GM15510 (cell line): ENCODE results near the gene URI1.

Source experiments
- POLR2A ChIP-seq: IDR thresholded peaks from 3 replicates; pipeline ENCODE4 v1.6.1; 2011; ENCODE audit warnings: borderline replicate concordance; ENCODE audit not compliant: insufficient read length; ENCODE audit errors: extremely low read depth

Gene URI1

DNA sequence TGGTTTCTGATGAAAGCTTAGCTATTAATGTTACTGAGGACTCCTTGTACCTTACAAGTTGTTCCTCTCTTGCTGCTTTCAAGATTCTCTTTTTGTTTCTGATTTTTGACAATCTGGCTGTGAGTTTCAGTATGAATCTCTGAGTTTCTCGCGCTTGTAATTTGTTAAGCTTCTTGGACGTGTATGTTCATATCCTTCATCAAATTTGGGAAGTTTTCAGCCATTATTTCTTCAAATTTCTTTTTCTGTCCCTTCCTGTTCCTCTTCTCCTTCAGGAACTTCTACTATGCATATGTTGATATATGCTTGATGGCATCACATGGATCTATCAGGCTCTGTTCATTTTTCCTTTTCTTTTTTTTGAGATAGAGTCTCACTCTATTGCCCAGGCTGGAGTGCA lies 5.6 kb upstream of the URI1 start:
- TF ChIP-seq POLR2A, result no peak

DNA sequence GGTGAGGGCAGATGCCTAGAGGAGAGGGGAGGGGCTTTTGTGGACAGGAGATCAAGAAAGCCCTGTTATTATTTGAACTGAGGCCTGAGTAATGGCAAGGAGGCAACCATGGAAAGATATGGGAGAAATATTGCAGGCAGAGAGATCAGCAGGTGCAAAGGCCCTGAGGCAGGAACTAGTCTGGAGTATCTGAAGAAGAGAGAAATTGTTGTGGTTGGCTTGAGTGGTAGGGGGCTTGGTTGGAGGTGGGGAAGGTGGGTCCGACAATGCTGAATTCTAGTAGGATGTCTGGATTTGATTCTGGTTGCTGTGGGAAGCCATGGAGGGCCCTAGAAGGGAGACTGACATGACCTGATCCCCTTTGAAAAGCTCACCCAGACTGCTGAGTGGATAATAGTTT lies 2.4 kb upstream of the URI1 start:
- TF ChIP-seq POLR2A, result no peak

DNA sequence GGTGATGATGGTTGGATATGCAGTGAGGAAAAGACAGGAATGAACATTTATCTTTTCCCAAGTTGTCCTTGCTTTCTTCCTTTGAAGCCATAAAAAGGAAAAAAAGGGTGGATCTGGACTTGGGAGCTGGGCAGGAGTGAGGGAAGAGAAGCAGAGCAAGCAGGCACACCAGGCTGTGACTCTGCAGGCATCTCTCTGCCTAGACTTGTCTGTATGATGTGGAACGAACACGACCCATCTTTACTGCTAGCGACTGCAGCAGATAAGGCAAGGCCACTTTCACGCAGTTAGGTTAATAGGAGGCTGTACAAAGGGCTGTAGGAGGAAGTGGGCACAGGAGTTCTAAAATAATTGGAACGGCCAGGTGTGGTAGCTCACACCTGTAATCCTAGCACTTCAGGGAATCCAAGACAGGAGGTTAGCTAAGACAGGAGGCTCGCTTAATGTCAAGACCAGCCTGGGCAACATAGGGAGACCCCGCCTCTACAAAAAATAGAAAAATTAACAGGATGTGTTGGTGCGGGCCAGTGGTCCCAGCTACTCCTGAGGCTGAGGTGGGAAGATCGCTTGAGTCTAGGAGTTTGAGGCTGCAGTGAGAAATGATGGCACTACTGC lies 961 bp upstream of the URI1 start:
- TF ChIP-seq POLR2A, result no peak

DNA sequence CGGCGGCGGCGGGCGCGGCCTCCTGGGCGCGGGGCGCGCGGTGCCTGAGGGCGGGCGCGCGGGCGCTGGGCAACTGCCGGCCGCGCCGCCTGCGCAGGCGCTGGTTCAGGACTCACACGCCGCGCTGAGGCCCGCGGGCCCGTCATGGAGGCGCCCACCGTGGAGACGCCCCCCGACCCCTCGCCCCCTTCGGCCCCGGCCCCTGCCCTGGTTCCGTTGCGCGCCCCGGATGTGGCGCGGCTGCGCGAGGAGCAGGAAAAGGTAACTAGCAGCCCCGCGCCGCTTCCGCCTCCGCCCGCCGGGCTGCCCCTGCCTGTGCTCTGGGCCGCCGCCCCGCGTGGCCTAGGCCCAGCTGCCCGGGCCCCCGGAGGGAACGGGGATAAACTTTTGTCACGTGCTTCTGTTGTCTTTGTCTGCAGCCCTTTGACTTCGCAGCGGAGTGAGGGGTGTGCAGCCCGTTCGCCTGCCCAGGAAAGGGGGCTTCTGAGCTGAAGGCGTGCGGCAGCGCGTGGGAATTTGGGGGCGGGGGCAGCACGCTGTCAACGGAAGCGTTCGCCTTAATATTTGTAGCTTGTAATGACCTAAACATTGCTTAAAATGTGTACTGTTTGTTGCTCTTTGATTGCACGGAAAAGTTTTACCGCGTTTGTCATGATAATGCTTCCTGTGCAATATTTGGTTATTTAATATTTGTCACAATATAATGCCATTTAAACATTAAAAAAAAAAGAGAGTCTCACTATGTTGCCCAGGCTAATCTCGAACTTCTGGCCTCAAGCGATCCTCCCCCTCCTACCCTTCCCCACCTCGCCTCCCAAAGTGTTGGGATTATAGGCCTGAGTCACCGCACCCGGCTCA lies 594 bp downstream of the URI1 start:
- no peak for TF ChIP-seq POLR2A

DNA sequence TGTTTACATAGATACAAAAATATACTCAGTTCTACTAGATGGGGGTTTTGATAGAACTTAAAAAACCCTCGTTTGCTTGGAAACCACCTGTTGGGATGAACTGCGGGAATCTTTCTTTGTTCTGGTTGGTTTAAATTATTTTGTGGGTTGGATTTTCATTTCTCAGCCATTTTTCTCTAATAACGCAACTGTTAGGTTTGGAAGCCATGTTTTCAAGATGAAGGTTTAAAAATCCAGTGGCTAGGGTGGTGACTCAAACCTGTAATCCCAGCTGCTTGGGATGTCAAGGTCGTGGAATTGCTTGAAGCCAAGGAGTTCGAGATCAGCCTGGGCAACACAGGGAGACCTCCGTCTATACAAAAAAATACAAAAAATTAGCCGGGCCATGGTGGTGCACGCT lies 1.6 kb downstream of the URI1 start:
- no peak for TF ChIP-seq POLR2A

DNA sequence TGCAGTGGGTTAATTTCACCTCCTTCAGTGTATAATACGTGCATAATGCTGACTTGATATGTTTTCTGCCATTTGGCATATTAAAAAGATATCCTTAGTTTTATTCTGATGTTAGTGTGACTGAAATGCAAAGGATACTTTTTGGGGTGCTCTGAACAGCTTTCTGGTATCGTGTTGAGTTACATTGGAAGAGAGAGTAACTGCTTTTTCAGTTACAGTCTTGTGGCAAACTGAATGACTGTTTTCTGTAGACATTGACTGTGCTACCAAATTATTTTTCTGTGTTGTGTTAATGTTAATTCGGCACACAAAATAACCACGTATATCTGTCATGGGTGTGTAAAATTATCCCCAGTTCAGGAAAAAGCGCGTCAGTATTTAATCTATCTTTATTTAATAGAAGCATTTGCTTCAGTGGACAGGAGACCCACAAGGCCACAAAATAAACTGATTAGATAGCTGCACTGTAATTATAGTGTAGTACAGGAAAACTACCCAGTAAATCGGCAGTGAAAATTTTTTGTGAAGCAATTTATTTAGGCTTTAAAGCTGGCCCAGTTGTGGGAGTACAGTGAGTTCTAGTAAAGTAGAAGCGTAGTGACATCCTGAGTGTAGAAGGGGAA lies 2.5 kb downstream of the URI1 start:
- TF ChIP-seq POLR2A, result no peak

DNA sequence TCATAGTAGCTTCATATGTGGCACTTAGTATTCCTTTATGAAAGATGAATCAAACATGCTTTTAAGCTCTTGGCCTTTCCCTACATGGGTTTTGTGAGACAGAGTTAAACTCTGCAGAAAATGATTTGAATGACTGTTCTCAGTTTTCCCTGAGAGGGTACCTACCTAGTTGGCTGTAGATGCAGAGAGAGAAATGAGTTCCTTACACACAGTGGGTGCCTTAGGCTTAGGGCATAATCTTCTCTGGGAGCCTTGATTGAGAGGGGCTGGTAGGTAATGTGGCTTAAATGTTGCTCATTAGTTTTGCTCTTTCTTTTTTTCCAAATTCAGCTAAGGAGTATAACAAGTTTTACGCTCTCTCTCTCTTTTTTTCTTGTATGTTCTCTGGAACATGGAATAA lies 3.0 kb downstream of the URI1 start:
- TF ChIP-seq POLR2A, result no peak

DNA sequence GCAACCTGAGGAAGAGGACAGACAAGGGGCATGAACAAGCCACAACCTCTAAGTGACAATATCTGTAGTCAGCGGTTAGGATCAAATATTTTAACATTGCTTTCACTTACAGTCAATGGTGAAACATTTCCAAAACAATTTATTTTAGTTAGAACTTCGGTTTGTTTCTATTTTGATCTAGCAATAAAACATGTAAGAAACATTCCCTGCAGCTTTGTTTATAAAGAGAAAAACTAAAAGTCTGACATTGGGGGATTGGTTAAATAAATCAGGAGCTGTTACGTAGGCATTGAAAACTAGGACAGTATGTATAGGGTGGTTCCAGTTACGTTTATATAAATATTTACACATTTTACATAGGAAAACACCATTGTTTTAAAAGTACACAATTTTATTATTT lies 3.4 kb downstream of the URI1 start:
- TF ChIP-seq POLR2A, result no peak

DNA sequence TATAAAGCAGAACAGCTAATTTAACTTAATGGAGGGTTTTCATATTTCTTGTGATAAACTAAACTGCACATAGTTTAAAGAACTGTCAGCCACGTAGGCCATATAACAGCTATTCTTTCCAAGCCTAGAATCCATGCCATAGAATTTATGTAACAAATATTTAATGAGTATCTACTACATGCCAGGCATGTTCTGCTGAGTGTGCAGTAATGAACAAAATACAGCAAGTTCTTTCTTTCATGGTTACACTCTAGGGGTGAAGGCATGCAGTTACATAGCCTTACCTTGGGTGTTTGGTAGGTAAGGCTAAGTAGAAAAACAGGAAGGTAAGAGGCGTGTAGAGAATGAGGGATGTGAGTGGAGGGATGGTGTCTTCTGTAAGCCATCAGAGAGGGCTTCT lies 4.6 kb downstream of the URI1 start:
- no peak for TF ChIP-seq POLR2A

DNA sequence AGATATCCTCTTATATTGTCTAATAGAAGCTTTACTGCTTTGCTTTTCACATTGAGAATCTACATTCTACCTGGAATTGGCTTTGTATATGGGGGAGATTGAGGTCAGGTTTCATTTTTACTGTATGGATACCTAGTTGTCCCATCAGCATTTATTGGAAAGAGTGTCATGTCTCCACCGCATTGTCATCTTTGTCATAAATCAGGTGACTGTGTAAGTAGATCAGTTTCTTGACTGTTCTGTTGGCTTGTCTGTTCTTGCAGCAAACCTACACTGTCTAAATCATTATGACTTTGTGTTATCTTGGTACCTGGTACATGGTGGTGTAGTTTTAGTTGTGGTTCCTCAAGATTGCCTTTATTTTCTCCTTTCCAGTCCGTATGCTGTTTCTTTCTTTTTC lies 5.8 kb downstream of the URI1 start:
- no peak for TF ChIP-seq POLR2A

DNA sequence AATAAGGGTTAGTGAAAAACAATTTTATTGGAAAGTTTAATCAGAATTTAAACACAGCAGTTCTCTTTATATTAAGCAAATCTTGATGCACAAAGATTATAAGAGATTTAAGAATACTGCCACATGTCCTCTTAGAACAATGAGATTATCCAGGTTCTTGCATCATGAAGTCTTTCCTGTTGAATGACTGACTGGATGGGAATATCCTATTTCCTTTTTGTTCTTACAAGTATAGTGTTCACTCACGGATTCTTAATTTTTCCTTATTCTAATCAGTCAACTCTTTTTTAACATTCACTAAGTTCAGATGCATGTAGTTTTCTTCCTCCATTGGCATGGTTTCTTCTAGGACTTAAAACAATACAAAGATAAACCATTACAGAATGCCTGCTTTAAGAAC lies 10.1 kb downstream of the URI1 start:
- no peak for TF ChIP-seq POLR2A

DNA sequence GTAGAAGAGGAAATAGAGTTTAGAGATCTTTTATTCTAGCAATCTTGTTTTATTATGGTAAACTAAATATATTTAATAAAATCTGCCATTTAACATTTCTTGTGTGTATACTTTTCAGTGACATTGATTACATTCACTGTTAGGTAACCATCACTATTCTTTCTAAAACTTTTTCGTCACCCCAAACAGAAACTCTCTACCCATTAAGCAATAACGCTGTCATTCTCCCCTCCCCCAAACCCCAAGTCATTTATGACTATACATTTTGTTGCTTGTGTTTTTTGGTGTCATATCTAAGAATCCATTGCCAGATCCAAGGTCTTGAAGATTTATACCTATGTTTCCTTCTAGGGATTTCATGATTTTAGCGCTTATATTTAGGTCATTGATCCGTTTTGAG lies 10.6 kb downstream of the URI1 start:
- no peak for TF ChIP-seq POLR2A

DNA sequence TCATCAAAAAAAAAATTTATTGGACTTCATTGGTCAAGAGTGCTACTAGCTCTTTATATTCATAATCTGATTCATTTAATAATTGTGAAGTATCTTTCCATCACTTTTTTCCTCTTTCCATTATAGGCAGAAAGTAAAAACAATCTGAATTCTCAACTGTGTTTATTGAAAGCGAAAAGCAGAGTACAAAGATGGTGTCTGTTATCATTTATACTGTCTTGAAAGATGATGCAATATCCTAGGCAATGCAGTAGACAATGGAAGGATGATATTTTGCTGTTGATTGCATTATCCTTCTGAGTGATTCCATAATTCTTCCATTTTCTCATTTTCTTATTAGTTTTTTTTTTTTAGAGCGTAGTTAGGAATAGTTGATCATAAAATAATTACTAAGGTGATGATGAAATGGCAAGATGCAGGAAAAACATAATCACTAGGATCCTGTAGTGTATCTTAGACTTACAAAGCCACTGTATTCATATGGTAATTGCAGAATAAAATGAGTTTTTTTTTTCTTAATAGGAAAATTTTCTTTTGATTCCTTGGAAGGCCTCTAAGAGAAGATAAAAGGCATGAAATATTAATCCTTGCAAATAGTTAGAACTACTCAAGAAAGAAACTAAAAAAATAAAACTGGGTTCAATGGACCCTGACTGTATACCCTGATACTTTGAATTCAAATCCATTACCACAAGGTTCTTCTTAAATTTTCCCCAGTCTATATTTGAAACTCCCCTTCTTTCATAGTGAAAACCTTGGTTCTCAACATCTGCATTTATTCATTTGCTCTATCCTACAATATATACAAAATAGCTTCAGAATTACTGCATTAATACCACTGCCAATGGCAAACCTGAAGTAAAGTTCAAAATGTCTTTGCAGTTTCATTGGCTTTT lies 11.6 kb downstream of the URI1 start:
- no peak for TF ChIP-seq POLR2A

DNA sequence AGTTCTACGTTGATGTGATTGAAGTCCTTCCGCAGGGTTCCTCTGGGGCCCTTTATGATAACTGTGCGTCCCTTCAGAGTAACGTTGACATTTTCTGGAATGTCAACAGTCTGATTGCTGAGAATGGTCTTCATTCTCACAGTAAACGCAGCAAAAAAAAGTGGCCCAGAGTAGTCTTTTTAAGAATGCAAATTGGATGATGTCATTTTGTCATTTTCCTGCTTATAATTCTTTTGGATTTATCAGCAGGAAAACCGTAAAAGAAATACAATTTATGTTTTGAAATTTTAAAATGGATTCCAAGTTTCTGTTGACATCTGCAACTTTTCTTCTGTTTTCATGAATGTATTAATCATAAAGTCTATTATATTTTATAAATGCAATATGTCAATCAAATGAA lies 14.8 kb downstream of the URI1 start:
- TF ChIP-seq POLR2A, result no peak

DNA sequence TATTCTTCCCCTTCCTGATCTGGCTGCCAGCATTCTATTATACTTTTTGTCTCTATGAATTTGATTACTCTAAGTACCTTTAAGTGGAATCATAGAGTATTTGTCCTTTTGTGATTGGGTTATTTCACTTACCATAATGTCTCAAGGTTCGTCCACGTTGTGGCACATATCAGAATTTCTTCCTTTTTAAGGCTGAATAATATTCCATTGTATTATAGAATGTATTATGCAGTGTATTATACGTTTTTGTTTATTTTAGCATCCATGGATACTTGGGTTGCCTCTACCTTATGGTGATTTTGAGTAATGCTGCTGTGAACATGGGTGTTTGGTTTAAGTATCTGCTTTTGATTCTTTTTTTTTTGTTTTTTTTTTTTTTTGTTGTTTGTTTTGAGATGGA lies 19.3 kb downstream of the URI1 start:
- TF ChIP-seq POLR2A, result no peak
